ENCODE measurements around the gene ATP9A.
"Not testable (repeated sequence)": the region's sequence is repeated elsewhere in the genome, so short reads cannot be mapped to it uniquely, and the experiment has no call there.

Gene ATP9A

DNA sequence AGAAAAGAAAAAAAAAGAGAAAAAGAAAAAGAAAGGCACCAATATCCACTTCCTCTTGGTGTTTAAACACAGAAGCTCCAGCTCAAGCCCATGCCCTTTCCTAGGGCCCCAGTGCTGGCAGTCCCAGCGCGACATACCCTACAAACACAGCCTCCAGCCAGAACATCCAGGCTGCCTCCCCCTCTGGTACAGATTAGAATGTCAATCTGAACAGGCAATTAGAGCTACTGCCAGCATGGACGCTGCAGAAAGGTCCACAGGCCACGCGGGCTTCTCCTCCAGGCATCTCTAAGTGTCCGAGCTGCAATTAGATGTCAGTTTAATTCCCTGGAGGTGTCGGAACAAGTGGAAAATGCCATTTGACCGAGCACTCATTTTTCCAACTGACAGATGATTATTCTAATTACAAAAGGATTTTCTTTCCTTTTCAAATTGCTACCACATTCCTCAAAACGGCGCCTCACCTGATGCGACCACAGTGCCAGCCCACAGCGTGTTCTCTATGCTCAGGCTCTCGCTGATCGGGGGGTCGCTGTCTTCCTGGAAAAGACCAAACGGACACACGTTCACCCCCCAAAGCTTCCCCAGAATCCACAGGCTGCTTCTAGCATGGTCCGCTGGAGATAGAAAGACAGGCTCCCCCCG, 79.5 kb downstream of the ATP9A start:
- no peak for TF ChIP-seq SPI1 (IDR thresholded peaks at IDR 0.05; ENCODE audit: low read depth, low read length)
- TF ChIP-seq POLR2AphosphoS5 (IDR thresholded peaks at IDR 0.05; ENCODE audit: low read depth, low read length): no peak
- TF ChIP-seq PAX5 (IDR thresholded peaks at IDR 0.05; ENCODE audit: insufficient read depth, low read length, severe bottlenecking): no peak
- DNase-seq (ENCODE audit: insufficient read length, low spot score) (no peak), FAIRE-seq (no peak)

DNA sequence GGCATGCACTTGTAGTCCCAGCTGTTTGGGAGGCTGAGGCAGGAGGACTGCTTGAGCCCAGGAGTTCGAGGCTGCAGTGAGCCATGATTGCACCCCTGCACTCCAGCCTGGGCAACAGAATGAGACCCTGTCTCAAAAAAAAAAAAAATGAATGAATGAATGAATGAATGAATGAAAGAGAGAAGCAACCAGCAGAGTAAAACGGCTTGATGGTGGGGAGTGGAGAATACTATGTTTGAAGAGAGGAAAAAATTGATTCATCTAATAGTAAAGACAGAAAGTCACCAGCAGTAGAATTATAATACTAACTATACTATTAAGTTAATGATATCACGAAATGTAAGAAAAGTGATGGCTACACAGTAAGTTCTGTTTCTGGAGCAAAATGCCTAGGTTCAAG, 80.6 kb downstream of the ATP9A start:
- no peak for DNase-seq (ENCODE audit: insufficient read length, low spot score)
- FAIRE-seq: no peak
- no peak for TF ChIP-seq SPI1 (IDR thresholded peaks at IDR 0.05; ENCODE audit: low read depth, low read length)
- TF ChIP-seq TAF1 (IDR thresholded peaks at IDR 0.05; ENCODE audit: low read depth, low read length): no peak
- TF ChIP-seq POLR2A (IDR thresholded peaks at IDR 0.05; ENCODE audit: low read depth, low read length): no peak

DNA sequence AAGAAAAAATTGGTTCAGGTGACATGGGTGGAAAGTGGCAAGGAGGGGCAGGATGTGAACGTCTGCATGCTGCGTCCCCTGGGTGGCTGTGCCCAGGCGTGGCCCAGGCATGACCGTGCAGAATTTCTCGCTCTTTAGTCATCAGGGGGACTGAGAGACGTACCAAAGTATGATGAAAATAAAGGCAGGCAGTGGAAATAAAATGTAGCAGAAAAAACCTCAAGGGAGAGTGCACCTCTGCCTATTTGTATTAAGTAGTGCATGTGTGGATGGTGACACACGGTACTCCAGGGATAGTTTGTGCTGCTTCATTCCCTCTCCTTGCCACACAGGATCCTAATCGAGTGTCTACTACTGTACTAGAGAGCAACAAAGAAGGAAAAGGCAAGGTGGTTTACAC, 81.1 kb downstream of the ATP9A start:
- DNase-seq (ENCODE audit: insufficient read length, low spot score) (no peak), FAIRE-seq (no peak)
- TF ChIP-seq POLR2AphosphoS5 (IDR thresholded peaks at IDR 0.05; ENCODE audit: low read depth, low read length) (no peak), PAX5 (IDR thresholded peaks at IDR 0.05; ENCODE audit: insufficient read depth, low read length, severe bottlenecking) (no peak), POLR2A (IDR thresholded peaks at IDR 0.05; ENCODE audit: low read depth, low read length) (no peak), SPI1 (IDR thresholded peaks at IDR 0.05; ENCODE audit: low read depth, low read length) (no peak), POU2F2 (IDR thresholded peaks at IDR 0.05; ENCODE audit: low read depth, low read length) (no peak), TAF1 (IDR thresholded peaks at IDR 0.05; ENCODE audit: low read depth, low read length) (no peak)

- not testable (repeated sequence) for DNase-seq (ENCODE audit: insufficient read length, low spot score); FAIRE-seq
Observed at GRCh38 chr20:51685494-51685893, 82.7 kb downstream of the ATP9A start.

DNA sequence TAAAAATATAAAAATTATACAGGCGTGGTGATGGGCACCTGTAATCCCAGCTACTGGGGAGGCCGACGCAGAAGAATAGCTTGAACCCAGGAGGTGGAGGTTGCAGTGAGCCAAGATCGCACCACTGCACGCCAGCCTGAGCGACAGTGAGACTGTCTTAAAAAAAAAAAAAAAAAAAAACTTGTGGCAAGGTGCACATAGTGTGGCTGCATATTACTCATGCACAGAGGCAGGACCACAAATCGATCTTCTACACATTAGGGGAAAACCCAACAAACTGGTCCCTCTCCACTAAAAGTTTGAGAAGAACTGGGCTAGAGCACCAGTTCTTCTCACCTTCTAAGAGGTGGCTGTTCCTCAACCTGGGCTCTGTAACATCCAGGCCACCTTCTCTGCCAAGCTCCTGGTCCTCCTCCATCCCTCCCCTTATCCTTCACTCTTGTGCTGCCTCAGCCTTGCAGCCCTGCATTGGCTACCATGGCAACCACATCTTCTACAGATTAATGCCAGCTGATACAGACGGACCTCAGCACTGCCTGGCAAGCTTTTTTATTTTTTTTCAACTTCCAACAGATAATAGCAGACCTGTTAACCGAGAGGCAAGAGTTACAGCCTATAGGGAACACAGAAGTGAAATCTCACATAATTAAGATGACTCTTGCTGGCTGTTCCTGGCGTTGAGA, 88.0 kb downstream of the ATP9A start:
- DNase-seq (ENCODE audit: insufficient read length, low spot score) (no peak), FAIRE-seq (no peak)
- TF ChIP-seq POLR2A (IDR thresholded peaks at IDR 0.05; ENCODE audit: low read depth, low read length) (no peak), POU2F2 (IDR thresholded peaks at IDR 0.05; ENCODE audit: low read depth, low read length) (no peak), PAX5 (IDR thresholded peaks at IDR 0.05; ENCODE audit: insufficient read depth, low read length, severe bottlenecking) (no peak), TAF1 (IDR thresholded peaks at IDR 0.05; ENCODE audit: low read depth, low read length) (no peak), SPI1 (IDR thresholded peaks at IDR 0.05; ENCODE audit: low read depth, low read length) (no peak), POLR2AphosphoS5 (IDR thresholded peaks at IDR 0.05; ENCODE audit: low read depth, low read length) (no peak)

DNA sequence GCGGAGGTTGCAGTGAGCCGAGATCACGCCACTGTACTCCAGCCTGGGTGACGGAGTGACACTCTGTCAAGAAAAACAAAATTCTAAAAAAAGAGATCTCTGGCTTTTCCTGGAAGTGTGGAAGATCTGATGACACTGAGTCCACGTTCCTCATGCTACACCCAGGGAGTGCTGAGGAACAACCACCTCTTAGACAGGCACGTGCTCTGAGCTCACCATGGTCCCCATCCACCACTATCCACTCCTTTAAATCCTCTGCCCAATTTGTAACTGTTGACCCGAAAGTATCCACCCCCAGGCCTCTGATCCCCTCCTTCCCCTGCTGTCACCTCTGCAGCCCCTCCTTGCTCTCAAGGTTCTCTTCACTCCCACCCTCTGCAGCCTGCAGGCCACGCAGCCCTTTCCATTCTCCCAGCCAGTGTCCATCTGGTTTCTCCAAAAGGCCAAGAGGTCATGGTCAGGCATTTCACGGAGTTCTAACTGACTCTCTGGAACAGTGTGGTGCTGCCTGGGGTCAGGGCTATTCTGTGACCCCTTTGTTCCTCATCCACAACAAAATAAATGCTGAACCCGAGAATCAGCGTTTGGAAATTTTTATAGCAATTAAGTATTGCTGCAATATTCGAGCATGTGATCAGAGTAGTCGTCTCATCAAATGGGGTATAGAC, 88.8 kb downstream of the ATP9A start:
- FAIRE-seq (no peak), DNase-seq (ENCODE audit: insufficient read length, low spot score) (no peak)
- TF ChIP-seq POLR2AphosphoS5 (IDR thresholded peaks at IDR 0.05; ENCODE audit: low read depth, low read length): no peak
- no peak for TF ChIP-seq SPI1 (IDR thresholded peaks at IDR 0.05; ENCODE audit: low read depth, low read length)
- no peak for TF ChIP-seq PAX5 (IDR thresholded peaks at IDR 0.05; ENCODE audit: insufficient read depth, low read length, severe bottlenecking)
- no peak for TF ChIP-seq POLR2A (IDR thresholded peaks at IDR 0.05; ENCODE audit: low read depth, low read length)
- TF ChIP-seq POU2F2 (IDR thresholded peaks at IDR 0.05; ENCODE audit: low read depth, low read length): no peak
- no peak for TF ChIP-seq TAF1 (IDR thresholded peaks at IDR 0.05; ENCODE audit: low read depth, low read length)

GRCh38 chr20:51678026-51678697, 90.0 kb downstream of the ATP9A start:
- no peak for FAIRE-seq
- TF ChIP-seq POLR2A (IDR thresholded peaks at IDR 0.05; ENCODE audit: low read depth, low read length): no peak
- no peak for TF ChIP-seq POLR2AphosphoS5 (IDR thresholded peaks at IDR 0.05; ENCODE audit: low read depth, low read length)
- no peak for TF ChIP-seq SPI1 (IDR thresholded peaks at IDR 0.05; ENCODE audit: low read depth, low read length)
- TF ChIP-seq TAF1 (IDR thresholded peaks at IDR 0.05; ENCODE audit: low read depth, low read length): no peak
- no peak for TF ChIP-seq POU2F2 (IDR thresholded peaks at IDR 0.05; ENCODE audit: low read depth, low read length)
- no peak for TF ChIP-seq PAX5 (IDR thresholded peaks at IDR 0.05; ENCODE audit: insufficient read depth, low read length, severe bottlenecking)
- no peak for DNase-seq (ENCODE audit: insufficient read length, low spot score)

GRCh38 chr20:51668947-51669346, 99.2 kb downstream of the ATP9A start:
- no peak for FAIRE-seq
- DNase-seq (ENCODE audit: insufficient read length, low spot score): no peak
- TF ChIP-seq TAF1 (IDR thresholded peaks at IDR 0.05; ENCODE audit: low read depth, low read length) (no peak), POLR2A (IDR thresholded peaks at IDR 0.05; ENCODE audit: low read depth, low read length) (no peak), PAX5 (IDR thresholded peaks at IDR 0.05; ENCODE audit: insufficient read depth, low read length, severe bottlenecking) (no peak), SPI1 (IDR thresholded peaks at IDR 0.05; ENCODE audit: low read depth, low read length) (no peak), POU2F2 (IDR thresholded peaks at IDR 0.05; ENCODE audit: low read depth, low read length) (no peak), POLR2AphosphoS5 (IDR thresholded peaks at IDR 0.05; ENCODE audit: low read depth, low read length) (no peak)

DNA sequence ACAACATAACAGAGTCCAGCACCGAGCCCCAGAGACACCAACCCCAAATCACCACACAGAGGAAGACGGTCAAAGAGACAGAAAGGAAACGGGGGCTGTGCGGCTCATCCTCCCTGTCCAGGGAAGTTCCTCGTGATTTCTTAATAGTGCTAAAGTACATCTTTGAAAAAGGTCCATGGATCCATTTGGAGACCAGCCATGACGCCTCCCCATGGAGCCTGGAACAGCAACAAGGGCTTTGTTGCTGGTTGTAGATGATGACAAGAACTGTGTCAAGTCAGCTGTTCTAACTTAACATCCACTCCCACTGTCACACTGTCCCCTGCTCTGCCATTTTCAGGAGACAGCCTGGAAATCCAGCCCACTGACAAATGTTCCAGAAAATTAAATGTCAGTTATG, 99.7 kb downstream of the ATP9A start:
- no peak for DNase-seq (ENCODE audit: insufficient read length, low spot score)
- no peak for TF ChIP-seq PAX5 (IDR thresholded peaks at IDR 0.05; ENCODE audit: insufficient read depth, low read length, severe bottlenecking)
- no peak for TF ChIP-seq POLR2AphosphoS5 (IDR thresholded peaks at IDR 0.05; ENCODE audit: low read depth, low read length)
- TF ChIP-seq POLR2A (IDR thresholded peaks at IDR 0.05; ENCODE audit: low read depth, low read length): no peak
- no peak for TF ChIP-seq SPI1 (IDR thresholded peaks at IDR 0.05; ENCODE audit: low read depth, low read length)
- TF ChIP-seq TAF1 (IDR thresholded peaks at IDR 0.05; ENCODE audit: low read depth, low read length): no peak
- no peak for TF ChIP-seq POU2F2 (IDR thresholded peaks at IDR 0.05; ENCODE audit: low read depth, low read length)
- FAIRE-seq: no peak
